ENCODE data around the gene MAD1L1. TPM values are rescaled to one million over a fixed set of nuclear protein-coding genes. Genes with fewer than 3 reads are reported as not detected.

The MAD1L1 gene
- total RNA-seq, 1 experiment from 2014 or later = 78.6 TPM

DNA sequence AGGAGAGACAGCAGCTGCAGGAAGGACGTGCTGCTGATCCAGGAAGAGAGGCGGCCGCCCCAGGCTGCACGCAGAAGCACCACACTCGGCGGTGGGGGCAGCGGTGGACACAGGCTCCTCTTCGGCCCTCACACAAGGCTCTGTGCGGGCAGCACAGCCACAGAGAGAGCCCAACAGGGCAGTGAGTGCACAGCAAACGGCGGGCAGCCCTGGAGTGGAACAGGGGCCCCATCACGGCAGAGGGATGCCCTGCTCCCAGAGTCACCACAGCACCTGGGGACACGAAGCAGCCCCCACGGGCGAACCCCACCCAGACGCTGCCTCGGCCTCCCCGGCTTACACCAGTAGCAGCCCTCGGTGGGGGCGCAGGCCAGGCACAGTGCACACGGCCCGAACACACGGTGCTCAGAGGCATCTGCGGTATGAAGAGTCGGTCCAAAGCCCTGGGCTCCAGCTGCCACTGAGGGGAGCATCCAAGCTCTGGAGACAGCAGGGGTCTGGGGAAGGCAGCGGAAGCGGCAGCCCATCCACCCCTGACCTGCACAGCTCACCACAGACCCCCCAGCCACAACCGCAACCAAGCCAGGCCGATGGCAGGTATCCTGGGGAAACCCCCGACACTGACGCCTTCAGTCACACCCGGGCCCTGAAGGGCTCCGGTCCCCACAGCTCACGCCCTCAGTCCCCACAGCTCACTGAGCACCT is 26.1 kb upstream of the MAD1L1 start:
- no peak for DNase-seq (ENCODE audit: low read depth)

DNA sequence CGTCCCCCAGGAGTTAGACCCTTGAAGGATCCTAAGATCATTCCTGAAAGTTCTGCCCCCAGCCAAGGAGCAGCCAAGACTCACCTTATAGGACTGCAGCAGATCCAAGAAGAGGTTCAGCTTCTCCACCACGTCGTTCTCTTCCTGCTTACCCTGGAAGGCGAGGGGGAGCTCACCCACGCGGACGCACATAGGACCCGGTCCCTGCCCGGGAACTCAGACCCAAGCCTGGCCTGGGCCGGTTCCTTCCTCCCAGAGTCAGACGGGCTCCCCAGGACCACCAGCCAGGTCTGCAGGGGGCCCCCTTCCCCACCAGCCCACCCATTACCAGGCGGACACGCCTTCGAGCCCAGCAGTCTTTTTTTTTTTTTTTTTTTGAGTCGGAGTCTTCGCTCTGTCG is 24.9 kb upstream of the MAD1L1 start:
- no peak for DNase-seq (ENCODE audit: low read depth)

DNA sequence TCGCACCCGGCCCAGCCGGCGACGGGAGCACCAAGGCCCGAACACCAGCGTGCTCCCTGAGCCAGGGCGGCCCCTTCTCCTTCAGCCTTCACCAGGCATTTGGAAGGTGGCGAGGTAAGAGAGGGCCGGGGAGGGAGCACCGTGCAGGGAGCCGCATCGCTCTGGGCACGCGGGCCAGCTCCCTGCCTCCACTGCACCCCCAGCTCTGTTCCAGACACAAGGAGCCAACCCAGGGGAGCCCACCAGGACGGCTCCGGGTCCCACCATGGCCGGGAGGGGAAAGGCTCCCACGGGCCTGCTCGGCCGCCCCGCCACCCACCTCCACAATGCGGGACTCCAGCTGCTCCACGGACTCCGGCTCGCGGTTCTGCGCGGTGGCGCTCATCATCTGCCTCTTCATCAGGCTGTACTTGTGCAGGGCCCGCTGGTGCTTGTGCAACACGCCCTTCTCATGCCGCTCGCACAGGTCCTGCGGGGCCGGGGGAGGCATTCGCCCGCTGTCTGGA is 24.4 kb upstream of the MAD1L1 start:
- DNase-seq (ENCODE audit: low read depth) = no peak

DNA sequence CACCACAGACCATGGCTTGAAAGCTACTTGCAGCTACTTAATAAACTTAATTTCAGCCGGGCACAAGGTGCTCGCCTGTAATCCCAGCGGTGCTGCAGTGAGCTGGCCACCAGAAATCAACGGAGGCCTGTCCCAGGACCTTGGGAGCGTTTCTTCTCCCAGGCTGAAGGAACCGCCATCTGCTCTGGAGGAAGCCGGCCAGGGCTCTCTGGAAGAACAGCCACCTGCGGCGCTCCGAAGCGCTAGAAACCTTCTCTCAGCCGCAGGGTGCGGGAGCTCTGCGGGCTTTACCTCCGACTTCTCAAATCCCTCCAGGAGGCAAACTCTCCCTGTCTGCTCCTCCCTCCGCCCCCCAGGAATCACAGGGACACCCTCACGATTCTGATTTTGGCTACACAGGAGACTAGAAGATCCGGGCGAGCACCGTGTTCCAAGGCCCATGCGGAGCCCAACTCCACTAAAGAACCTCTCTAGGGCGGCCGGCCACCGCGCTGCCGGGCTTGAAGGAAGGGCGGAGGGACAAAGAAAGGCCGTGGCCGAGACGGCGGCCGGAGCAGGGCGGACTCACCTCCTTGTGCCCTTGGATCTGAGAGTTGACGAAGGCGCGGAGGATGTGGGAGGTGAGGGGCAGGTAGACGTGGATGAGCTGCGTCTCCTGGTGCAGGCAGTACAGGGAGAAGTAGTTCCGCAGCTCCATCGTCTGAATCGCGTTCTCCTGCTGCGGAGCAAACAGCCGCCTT is 23.7 kb upstream of the MAD1L1 start:
- DNase-seq (ENCODE audit: low read depth) = no peak

DNA sequence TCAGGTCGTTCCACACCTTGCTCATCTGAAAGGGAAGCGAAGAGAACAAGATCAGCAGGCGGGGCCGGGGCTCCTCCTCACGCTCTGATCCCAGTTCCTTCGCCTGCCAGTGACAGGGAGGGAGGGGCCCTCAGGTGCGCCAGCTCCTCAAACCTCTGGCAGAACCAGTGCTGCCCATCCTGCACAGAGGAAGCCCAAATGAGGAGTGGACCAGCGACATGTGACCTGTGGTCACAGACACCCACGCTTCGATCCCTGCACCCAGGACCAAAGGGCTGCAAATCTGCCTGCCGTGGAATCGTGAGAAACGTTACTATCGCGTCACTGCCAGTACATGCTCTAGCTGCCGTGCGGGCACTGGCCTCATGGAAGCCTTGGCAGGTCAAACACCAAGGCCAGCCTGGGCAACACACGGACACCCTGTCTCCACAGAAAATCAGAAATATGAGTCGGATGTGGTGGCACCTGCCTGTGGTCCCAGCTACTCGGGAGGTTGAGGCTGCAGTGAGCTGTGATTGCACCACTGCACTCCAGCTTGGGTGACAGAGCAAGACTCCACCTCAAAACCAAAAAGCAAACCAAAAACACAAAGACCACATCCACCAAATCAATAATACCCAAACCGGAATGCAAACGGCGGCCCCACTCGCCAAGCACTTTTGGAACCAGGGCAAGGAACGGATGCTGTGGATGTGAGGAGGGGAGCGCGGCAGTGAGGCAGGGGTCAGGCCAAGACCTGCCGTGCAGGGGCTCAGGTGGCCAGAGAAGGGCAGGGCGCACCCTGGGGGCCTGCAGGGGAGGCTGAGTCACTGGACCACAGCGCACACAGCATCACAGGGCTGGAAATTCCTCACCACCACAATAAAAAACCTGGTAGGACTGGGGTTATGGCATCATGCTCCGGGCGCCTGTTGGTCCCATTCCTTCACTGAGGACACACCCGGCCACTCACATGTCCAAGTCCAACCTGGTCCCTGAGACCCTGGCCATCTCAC is 22.7 kb upstream of the MAD1L1 start:
- no peak for DNase-seq (ENCODE audit: low read depth)

DNA sequence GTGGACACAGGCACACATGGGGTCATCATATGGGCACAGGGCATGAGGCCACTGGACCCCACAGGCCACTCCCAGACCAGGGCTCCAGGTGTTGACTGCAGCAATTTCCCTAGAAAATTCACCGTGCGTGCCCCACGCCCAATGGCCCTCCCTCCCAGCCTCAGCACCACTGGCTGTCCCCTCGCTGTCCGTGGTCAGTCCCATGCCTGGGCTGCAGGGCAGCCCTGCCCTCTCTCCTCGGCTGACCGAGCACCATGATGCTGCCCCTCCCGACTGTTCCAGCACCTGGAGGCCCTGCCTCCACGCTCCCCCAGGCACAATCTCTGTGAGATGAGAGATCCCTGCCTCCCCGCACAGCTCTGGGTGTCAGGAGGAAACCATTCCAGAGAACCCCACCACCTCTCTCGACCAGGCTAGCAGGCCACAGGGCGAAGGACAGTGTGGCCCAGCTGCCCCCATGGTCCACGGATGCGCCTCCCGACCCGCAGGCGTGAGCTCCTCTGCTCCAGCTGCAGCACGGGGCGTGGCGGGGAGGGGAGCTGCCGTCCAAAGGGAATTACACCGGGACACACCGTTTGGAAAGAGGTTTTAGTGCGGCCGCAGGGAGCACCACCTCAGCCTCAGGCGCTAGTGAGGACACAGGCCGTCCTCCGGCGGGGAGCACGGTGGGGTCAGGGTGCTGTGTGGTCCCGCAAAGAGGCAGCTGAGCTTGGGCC is 21.8 kb upstream of the MAD1L1 start:
- no peak for DNase-seq (ENCODE audit: low read depth)

DNA sequence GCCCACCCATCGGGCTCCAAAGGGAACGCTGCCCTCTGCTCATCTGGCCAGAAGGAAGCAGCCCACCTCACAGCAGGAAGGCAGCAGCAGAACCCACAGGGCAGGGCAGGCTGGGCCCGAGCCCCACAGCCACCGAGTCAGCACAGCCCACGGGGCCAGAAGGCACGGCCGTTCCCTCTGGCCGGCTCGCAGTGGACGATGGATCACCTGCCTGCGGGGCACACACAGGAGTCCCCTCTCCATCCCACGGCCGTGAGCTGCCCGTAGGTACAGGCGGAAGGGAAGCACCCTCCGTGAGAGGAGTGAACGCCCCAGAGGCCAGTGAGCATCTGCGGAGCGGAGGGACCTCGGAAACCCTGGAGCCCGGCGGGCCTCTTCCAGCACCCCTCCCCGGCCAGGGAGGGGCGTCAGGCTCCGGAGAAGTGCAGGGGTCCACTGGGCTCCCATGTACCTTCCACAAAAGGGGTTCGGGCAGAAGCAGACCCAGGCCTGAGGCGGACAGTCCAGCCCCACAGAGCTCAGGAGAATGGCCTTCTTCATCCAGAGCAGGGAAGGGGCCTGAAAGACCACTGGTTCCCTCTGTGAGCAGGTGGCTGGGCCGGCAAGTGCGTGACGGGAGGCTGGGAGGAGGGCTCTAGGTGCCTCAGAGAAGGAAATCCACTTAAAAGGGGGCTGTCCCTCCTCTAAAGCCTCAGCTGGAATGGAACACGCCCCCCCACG is 20.9 kb upstream of the MAD1L1 start:
- no peak for DNase-seq (ENCODE audit: low read depth)

DNA sequence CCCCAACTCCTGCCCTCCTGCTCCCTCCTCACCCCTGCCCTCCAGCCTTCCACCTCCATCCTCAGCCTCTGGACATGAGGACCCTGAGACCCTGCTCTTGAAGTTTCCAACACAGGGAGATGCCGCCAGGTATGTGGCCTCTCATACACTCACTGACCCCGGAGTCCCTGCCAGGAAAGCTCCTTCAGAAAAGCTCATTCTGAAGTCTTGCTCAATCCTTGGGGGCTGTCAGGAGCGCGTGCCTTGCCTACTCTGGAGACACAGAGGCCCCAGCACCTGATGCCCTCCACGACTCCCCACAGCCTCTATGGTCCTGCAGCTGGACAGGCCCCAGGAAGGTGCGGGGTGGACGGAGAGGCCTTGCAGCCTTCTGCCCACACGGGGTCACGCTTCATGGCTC is 20.3 kb upstream of the MAD1L1 start:
- no peak for DNase-seq (ENCODE audit: low read depth)

DNA sequence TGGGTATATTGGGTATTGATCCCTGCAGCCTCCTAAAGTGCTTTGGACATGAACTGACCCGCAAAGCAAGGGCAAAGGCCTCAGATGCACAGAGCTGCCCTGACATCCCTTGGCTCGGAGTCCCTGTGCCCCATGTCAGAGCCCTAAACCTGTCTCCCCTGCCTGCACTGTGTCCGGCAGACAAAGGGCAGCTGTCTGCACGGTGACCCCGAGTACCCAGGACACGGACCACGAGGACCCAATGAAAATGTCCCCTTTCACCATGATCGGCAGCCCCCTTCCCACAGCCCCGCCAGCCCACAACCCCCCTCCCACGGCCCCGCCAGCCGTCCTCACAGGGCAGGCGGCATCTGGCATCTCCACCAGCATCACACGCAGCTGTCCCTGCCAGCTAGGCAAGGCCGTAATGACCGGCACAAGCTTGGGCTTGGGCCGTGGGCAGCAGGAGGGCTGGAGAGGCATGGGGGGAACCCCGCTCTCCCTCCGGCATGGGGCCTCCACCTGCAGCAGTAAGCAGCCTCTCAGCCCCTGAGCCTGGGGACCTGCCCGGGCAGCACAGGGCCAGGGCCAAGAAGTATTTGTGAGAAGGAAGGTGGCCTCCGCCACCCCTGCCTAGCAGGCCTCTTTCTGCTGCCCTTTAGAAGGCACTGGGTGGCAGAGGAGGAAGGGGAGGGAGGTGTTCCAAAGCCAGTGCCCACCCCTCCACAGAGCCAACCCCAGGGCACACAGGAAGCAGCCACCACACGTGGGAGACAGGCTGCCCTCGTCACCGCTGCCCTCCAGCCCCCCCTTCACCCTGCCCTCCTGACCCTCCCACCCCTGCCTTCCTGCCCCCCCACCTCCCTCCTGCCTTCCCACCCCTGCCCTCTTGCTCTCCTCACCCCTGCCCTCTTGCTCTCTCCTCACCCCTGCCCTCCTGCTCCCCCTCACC is 19.4 kb upstream of the MAD1L1 start:
- DNase-seq (ENCODE audit: low read depth) = no peak

DNA sequence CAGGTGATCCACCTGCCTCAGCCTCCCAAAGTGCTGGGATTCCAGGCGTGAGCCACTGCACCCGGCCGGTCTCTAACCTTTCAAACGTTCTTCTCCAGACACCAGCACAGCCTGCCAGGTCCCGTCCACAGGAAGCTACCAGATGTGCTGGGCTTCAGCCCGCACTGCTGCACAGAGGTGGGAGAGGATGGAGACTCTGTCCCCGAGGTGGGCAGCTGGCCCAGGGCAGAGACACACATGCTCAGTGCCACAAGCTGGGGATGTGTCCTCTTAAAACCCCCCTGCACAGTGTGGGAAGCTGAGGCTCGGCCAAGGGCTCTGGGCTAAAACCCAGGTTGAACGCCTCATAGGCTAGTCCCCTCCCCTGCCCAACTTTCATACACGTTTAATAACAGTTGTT is 18.6 kb upstream of the MAD1L1 start:
- DNase-seq (ENCODE audit: low read depth) = no peak

DNA sequence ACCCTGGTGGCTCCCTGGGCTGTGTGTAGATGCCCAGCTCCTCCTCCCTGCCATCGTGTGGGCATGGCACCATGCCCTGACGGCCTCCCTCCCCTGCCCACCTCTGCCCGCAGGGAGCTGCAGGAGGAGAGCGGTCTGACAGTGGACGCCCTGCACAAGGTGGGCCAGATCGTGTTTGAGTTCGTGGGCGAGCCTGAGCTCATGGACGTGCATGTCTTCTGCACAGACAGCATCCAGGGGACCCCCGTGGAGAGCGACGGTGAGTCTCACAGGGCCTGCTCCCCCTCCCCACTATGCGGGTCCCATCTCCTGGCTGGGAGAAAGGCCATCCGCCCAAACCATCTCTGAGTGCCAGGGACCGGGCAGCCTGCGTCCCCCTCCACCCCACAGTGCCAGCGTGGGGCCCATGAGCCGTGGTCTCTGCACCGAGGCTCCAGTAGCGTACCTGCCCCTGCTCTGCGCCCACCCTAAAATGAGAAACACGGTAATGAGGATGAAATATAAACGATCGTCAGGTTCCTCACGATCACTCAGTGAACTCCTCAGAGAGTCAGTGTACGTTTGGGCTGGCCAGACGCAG is 17.1 kb upstream of the MAD1L1 start:
- DNase-seq (ENCODE audit: low read depth) = no peak

DNA sequence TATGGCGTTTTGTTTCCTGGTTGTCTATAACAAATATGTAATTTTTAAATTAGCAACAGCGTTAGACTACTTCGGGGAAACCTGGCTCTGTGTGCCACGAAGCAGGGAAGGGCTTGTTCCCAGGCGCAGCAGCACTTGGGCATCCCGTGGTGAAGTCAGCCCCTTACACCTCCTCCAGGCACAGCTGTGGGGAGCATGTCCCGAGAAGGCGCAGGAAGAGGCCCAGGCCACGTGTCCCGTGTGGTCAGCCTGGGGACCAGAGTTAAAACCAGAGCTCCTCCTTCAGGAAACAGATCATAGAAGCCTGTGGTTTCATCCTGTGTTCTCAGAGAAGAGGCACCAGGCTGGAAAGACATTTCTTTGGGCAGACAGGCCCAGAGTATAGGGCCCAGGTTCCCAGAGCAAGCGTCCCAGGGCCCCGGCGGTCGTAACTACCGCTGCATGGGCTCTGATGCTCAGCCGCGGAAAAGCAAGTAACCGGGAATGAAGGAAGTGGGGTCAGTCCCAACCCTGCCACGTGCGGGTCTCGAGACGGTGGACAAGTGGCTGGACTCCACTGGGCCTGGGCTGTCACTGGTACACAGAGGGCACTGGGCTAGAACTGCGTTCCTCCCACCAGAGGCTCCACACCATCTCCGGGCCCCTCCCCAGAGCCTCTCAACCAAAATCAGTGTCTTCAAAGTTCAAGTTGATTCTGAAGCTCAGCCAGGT is 16.4 kb upstream of the MAD1L1 start:
- DNase-seq (ENCODE audit: low read depth) = peak; percentile 98

DNA sequence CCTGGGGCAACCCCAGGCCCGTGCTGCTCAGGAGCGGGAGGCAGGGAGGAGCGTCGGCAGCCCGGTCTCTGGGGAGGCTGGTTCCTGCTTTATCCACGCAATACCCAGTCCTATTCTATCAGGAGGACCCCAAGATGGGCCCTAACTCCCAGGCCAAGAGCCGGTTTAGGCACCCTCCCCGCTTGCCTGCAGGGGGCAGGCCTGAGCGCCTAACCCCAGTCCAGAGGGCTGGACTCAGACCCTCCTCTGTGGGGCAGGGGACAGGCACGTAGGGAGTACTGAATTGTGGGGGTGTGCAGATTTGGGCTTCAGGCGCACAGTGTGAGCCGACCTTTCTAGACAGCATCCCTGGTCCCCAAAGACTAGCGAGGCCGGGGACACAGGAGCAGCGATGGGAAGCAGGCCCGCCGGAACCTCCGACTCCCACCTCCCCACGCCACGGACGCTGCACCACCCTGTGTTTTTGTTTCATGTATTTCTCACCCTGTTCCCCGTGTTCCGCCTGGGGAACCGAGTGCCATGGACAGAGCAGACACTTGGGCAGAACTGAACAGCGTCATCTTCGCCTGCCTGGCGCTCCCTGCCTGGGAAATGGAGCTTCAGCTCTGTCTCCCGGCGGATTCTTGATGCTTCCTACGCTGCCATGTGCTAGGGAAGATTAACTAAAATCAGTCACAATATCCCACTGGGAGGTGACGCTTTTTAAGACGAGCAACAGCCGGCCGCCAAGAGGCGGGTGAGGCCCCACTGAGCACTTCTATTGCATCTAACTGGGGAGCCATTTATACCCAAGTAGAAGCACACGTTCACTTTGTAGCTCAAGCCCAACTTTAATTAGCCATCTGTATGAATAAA is 14.6 kb upstream of the MAD1L1 start:
- DNase-seq (ENCODE audit: low read depth) = no peak

DNA sequence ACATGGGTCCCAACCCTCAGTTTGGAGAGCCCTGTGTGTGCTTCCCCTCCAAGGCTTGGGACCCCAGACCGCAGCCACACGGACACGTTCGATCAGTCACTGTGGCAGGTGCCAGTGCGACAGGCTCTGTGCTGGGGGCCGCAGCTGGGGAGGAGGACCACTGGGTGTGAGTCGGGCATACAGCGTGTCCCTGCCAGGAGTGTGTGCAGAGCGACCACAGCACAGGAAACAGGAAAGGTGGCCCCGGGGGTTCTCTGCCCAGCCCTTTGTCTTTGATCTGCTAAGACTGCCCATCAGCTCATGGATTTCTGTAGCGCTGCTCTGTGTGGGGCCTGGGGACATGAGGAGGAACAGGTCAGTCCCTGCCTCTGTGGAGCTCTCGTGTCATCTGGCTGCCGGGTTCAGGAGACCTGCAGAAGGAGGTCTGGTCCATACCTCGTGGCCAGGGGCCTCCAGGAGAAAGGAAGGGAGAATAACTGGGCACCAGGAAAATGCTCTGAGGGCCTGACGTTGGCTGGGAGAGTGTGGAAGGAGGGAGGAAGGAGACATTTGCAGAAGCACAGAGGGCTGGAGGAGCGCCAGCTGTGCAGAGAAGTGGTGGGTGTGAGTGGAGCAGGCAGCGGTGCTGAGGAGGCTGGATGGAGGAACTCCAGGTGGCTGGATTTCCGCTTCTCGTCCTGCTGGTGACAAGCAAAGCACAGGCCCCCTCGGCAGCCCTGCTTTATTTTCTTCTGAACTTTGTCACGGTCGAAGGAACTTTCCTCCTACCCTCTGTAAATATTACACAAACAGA is 13.3 kb upstream of the MAD1L1 start:
- DNase-seq (ENCODE audit: low read depth) = no peak

DNA sequence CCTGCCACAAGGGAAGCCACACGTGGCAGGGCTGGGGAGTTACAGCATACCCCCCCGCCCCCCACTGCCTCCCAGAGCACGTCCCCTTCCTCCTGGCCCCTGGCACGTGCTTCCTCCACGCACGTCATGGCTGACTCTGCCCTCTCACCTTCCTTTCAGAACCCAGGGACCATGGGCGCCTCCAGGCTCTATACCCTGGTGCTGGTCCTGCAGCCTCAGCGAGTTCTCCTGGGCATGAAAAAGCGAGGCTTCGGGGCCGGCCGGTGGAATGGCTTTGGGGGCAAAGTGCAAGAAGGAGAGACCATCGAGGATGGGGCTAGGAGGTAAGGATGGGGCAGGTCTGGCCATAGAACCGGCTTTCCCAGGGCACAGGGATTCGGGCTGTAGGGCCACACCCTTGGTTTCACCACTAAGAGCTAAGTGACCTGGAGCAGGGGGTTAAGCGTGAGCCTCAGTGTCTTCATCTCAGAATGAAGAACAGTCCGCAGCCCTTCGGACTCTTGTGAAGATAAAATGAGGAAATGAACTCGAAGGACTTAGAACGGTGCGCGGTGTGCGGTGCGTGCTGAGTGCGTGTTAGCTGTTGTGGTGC is 11.8 kb upstream of the MAD1L1 start:
- no peak for DNase-seq (ENCODE audit: low read depth)

DNA sequence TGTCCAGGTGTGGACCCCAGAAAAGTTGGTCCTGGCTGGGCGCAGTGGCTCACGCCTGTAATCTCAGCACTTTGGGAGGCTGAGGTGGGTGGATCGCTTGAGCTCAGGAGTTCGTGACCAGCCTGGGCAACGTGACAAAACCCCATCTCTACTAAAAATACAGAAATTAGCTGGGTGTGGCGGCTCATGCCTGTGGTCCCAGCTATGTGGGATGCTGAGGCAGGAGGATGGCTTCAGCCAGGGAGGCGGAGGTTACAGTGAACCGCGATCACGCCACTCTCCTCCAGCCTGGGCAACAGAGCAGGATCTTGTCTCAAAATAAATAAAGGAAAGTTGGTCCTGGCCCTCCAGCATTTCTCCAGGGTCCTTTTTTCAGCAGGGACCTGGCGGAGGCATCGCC is 10.7 kb upstream of the MAD1L1 start:
- no peak for DNase-seq (ENCODE audit: low read depth)

All from LHCN-M2 (cell line).